Skin epidermis (tissue), 12 donors: ENCODE measurements around the gene CCDC167.
A peak's percentile ranks its signal among the peaks of the same experiment; 100 is the strongest.

Experiments
- H3K27ac ChIP-seq, 21 experiments: fragments of 200-600 bp; sonication (generic) in 11 of 21; one replicate each; pipeline ENCODE4 v1.5.0; 2020; ENCODE audit warnings: mild to moderate bottlenecking in 3 of 21, inconsistent platforms in 2 of 21, moderate library complexity in 2 of 21
- H3K4me3 ChIP-seq, 7 experiments: fragments of 200-600 bp; sonication (generic) in 2 of 7; one replicate each; pipeline ENCODE4 v1.5.0; 2020; ENCODE audit warnings: inconsistent platforms in 2 of 7, mild to moderate bottlenecking in 2 of 7, moderate library complexity in 1 of 7

Gene CCDC167

GRCh38 chr6:37492991-37493660 lies 6.6 kb downstream of the CCDC167 start:
- H3K27ac ChIP-seq, result peak overlapping the region in 5 of 21 experiments; percentile 20 to 88 (median 64)
- no peak overlapping the region for H3K4me3 ChIP-seq

GRCh38 chr6:37492236-37492972 lies 7.3 kb downstream of the CCDC167 start:
- Histone ChIP-seq H3K27ac (peak overlapping the region in 7 of 21 experiments; percentile 2 to 88 (median 47)), H3K4me3 (no peak overlapping the region)

GRCh38 chr6:37491830-37492208 lies 7.9 kb downstream of the CCDC167 start:
- Histone ChIP-seq H3K4me3 (no peak overlapping the region), H3K27ac (peak overlapping the region in 7 of 21 experiments; percentile 15 to 88 (median 61))

- H3K27ac ChIP-seq, result peak overlapping the region in 8 of 21 experiments; percentile 15 to 88 (median 62)
- no peak overlapping the region for H3K4me3 ChIP-seq
These were observed 8.4 kb downstream of the CCDC167 start for GRCh38 chr6:37491171-37491829.

- peak overlapping the region in 9 of 21 experiments; percentile 15 to 88 (median 61) for H3K27ac ChIP-seq
- no peak overlapping the region for H3K4me3 ChIP-seq
These were observed 9.0 kb downstream of the CCDC167 start for GRCh38 chr6:37490536-37491170.

- no peak overlapping the region for H3K4me3 ChIP-seq
- H3K27ac ChIP-seq, result peak overlapping the region in 8 of 21 experiments; percentile 6 to 88 (median 56)
These were observed 9.9 kb downstream of the CCDC167 start for GRCh38 chr6:37489697-37490336.

GRCh38 chr6:37488476-37488875 lies 11.2 kb downstream of the CCDC167 start:
- H3K4me3 ChIP-seq, result no peak overlapping the region

GRCh38 chr6:37487591-37488380 lies 11.9 kb downstream of the CCDC167 start:
- Histone ChIP-seq H3K27ac (peak overlapping the region in 1 of 21 experiments; percentile 35), H3K4me3 (no peak overlapping the region)

More at GRCh38 chr6:37488476-37488875, 11.2 kb downstream of the CCDC167 start:
- H3K27ac ChIP-seq, result no peak overlapping the region

GRCh38 chr6:37486121-37486839 lies 13.4 kb downstream of the CCDC167 start:
- H3K4me3 ChIP-seq, result no peak overlapping the region
- H3K27ac ChIP-seq, result no peak overlapping the region

GRCh38 chr6:37485291-37485702 lies 14.4 kb downstream of the CCDC167 start:
- peak overlapping the region in 1 of 21 experiments; percentile 10 for H3K27ac ChIP-seq
- no peak overlapping the region for H3K4me3 ChIP-seq

GRCh38 chr6:37484786-37485170 lies 14.9 kb downstream of the CCDC167 start:
- peak overlapping the region in 1 of 21 experiments; percentile 38 for H3K27ac ChIP-seq

GRCh38 chr6:37483917-37484785 lies 15.5 kb downstream of the CCDC167 start:
- H3K27ac ChIP-seq, result peak overlapping the region in 1 of 21 experiments; percentile 38

More at GRCh38 chr6:37484786-37485170, 14.9 kb downstream of the CCDC167 start:
- H3K4me3 ChIP-seq, result no peak overlapping the region

GRCh38 chr6:37483252-37483901 lies 16.3 kb downstream of the CCDC167 start:
- Histone ChIP-seq H3K4me3 (no peak overlapping the region), H3K27ac (no peak overlapping the region)

More at GRCh38 chr6:37483917-37484785, 15.5 kb downstream of the CCDC167 start:
- no peak overlapping the region for H3K4me3 ChIP-seq

- Histone ChIP-seq H3K4me3 (no peak overlapping the region), H3K27ac (no peak overlapping the region)
These were observed 17.0 kb downstream of the CCDC167 start for GRCh38 chr6:37482606-37483251.

- H3K4me3 ChIP-seq, result no peak overlapping the region
- no peak overlapping the region for H3K27ac ChIP-seq
These were observed 17.7 kb downstream of the CCDC167 start for GRCh38 chr6:37481711-37482605.
